Heart left ventricle (tissue), 16 donors: ENCODE data around the gene STK33. TPM values are rescaled to one million over a fixed set of nuclear protein-coding genes. Genes with fewer than 3 reads are reported as not detected.

Source experiments
- ATAC-seq, 4 donors: fragments of 200-7000 bp; cut with Tn5 transposase; one replicate each; pipeline ENCODE4 v1.9.1; 2020 to 2022; ENCODE audit warnings: moderate library complexity in 4 of 4, mild to moderate bottlenecking in 3 of 4, moderate number of reproducible peaks in 1 of 4
- DNase-seq, 5 donors: peaks; one replicate each; pipeline ENCODE4 v3.0.0-alpha.2; 2020
- H3K27ac ChIP-seq, 12 donors: fragments of 200-600 bp; sonication (generic) in 4 of 12; one replicate each; pipeline versions ENCODE4 v1.5.0 to v1.8.0; 2016 to 2022; ENCODE audit warnings: mild to moderate bottlenecking in 2 of 12
- H3K27me3 ChIP-seq, 9 donors: fragments of 200-600 bp; sonication (generic) in 2 of 9; one replicate each; pipeline versions ENCODE4 v1.5.1 to v1.8.0; 2016 to 2022; ENCODE audit warnings: mild to moderate bottlenecking in 3 of 9
- H3K36me3 ChIP-seq, 9 donors: fragments of 200-600 bp; sonication (generic) in 2 of 9; one replicate each; pipeline versions ENCODE4 v1.5.0 to v1.8.0; 2018 to 2022; ENCODE audit warnings: mild to moderate bottlenecking in 2 of 9
- H3K4me1 ChIP-seq, 12 donors: fragments of 200-600 bp; sonication (generic) in 4 of 12; one replicate each; pipeline versions ENCODE4 v1.5.0 to v1.8.0; 2016 to 2022; ENCODE audit warnings: mild to moderate bottlenecking in 3 of 12
- H3K4me3 ChIP-seq, 12 donors: fragments of 200-600 bp; sonication (generic) in 4 of 12; one replicate each; pipeline versions ENCODE4 v1.5.0 to v1.8.0; 2017 to 2022; ENCODE audit warnings: mild to moderate bottlenecking in 9 of 12, moderate library complexity in 4 of 12
- H3K9me3 ChIP-seq, 12 donors: fragments of 200-600 bp; sonication (generic) in 4 of 12; one replicate each; pipeline versions ENCODE4 v1.5.0 to v1.8.0; 2016 to 2022; ENCODE audit warnings: mild to moderate bottlenecking in 1 of 12
- CTCF ChIP-seq, 12 donors: fragments of 200-600 bp; sonication (generic) in 4 of 12; IDR thresholded peaks; one replicate each; pipeline versions ENCODE4 v1.5.0 to v1.8.0; 2018 to 2022; ENCODE audit warnings: antibody characterized with exemption in 12 of 12, mild to moderate bottlenecking in 5 of 12
- POLR2A ChIP-seq, 2 donors: fragments of 450-650 bp; IDR thresholded peaks; one replicate each; pipeline ENCODE4 v1.6.1; 2017; ENCODE audit warnings: antibody characterized with exemption in 2 of 2, mild to moderate bottlenecking in 2 of 2, moderate library complexity in 2 of 2
- WGBS, 4 donors: extraction: QIAGEN DNeasy Blood & Tissue Kit in 2 of 4; methylation state at CpG; one replicate each; pipeline versions ENCODE4 v1.1.5 to v1.1.7; 2013 to 2018; 5-methylcytosine and 5-hydroxymethylcytosine counted together
- intact Hi-C, 10 donors: fragments of 100-400 bp; cut with DNase I; formaldehyde crosslinking; loops; one replicate each; pipeline versions ENCODE4 v1.11.1 to v1.14.2; 2022
- polyA plus RNA-seq, 2 donors: library from polyadenylated mRNA; stranded (reverse); fragments of 200-250 nt; gene quantifications; one replicate each; pipeline ENCODE4 v1.2.3, GENCODE V29; 2013
- total RNA-seq, 9 donors: library from RNA; depleted of rRNA in 2 of 9; stranded (reverse); fragments of >200 nt in 2 of 9; fragmentation: NEBNext Ultra II Directional in 3 of 9; extraction: Animal tissue kit (Norgen Biotek cat#: 25700) in 3 of 9; gene quantifications; one replicate each; pipeline versions ENCODE4 v1.1.0 to v1.2.4, GENCODE V29; 2016 to 2023
- donor health status: ischemic (EF 13 %, LVEDD 7.1; RV severe dilation, severe dysfunction).
- donor health status: healthy with polysubstance abuse.
- donor health status: DM: no; HTN: yes; CAD: no.
- donor health status: DM: no; HTN: no; CAD: no.
- donor health status: ischemic (EF 25% LVEDD 6.9; RV normal size, moderate dysfunction).
- donor health status: ischemic (EF 25% LVEDD 5.7; RV mildly dilated, moderate dysfunction).
- donor health status: healthy.
- donor health status: DM: yes; HTN: yes; CAD: no.
- donor health status: ischemic (EF 35%, LVEDD 5.7; RV mildly dilated, moderate dysfunction).
- donor health status: nonischemic (EF 11% LVEDD 7.7; RV severe dilation, severe dysfunction).
- donor health status: DM: yes; HTN: yes; CAD: no.
- donor health status: PGD.
- donor health status: ischemic (EF 29% LVEDD 5.4; RV normal size, mild dysfunction).
- donor health status: nonischemic (EF 23%, LVEDD 6.1; RV moderate dilation, normal function).

The STK33 gene
- total and polyA plus RNA-seq, 11 donors: 9.9 to 41.5 (median 25.3) TPM

GRCh38 chr11:8604078-8604723 lies 10.2 kb upstream of the STK33 start:
- Histone ChIP-seq H3K4me1 (peaks cover 0 to 9% (median 1%) of the 10 kb centered on the region in 12 donors), H3K4me3 (no peak overlapping the region), H3K27me3 (no peaks in the 10 kb centered on the region), H3K36me3 (no peaks in the 10 kb centered on the region), H3K27ac (peak overlapping the region in 1 of 12 donors; percentile 27), H3K9me3 (no peaks in the 10 kb centered on the region)
- DNase-seq (peak in 2 of 5 donors; percentile 51 to 53), ATAC-seq (peak; percentile 28 to 90 (median 56))
- intact Hi-C loops: no loop called here
- TF ChIP-seq CTCF (IDR thresholded peaks at IDR 0.05): peak; percentile 39 to 71 (median 60)
- no peak for TF ChIP-seq POLR2A (IDR thresholded peaks at IDR 0.05)
- 23 to 32% (median 29%) methylated on average over 9 of the region's 9 CpGs for WGBS, 4 donors

- H3K36me3 ChIP-seq: no peaks in the 10 kb centered on the region
Observed at GRCh38 chr11:8603696-8604077, 9.7 kb upstream of the STK33 start.

GRCh38 chr11:8601376-8602133 lies 7.5 kb upstream of the STK33 start:
- WGBS, 4 donors: 76 to 82% (median 79%) methylated on average over 9 of the region's 9 CpGs

More at GRCh38 chr11:8603696-8604077, 9.7 kb upstream of the STK33 start:
- intact Hi-C loops: no loop called here
- TF ChIP-seq CTCF (IDR thresholded peaks at IDR 0.05) (no peak), POLR2A (IDR thresholded peaks at IDR 0.05) (no peak)
- H3K27ac ChIP-seq: no peak overlapping the region
- ATAC-seq (no peak), DNase-seq (no peak)
- peaks cover 0 to 4% (median under 1%) of the 10 kb centered on the region in 12 donors for H3K4me1 ChIP-seq
- no peak overlapping the region for H3K4me3 ChIP-seq
- H3K9me3 ChIP-seq: no peaks in the 10 kb centered on the region
- WGBS, 4 donors: 74 to 76% (median 74%) methylated on average over 2 of the region's 2 CpGs
- no peaks in the 10 kb centered on the region for H3K27me3 ChIP-seq

More at GRCh38 chr11:8601376-8602133, 7.5 kb upstream of the STK33 start:
- no peaks in the 10 kb centered on the region for H3K27me3 ChIP-seq
- no peak for DNase-seq
- no peak for ATAC-seq
- no peak for TF ChIP-seq POLR2A (IDR thresholded peaks at IDR 0.05)
- no peak for TF ChIP-seq CTCF (IDR thresholded peaks at IDR 0.05)
- H3K36me3 ChIP-seq: no peaks in the 10 kb centered on the region
- no peak overlapping the region for H3K27ac ChIP-seq
- intact Hi-C loops: no loop called here
- peaks cover 0 to 4% (median 0%) of the 10 kb centered on the region in 12 donors for H3K4me1 ChIP-seq
- no peaks in the 10 kb centered on the region for H3K9me3 ChIP-seq
- H3K4me3 ChIP-seq: no peak overlapping the region
